Measurements from ENCODE around the gene KLHL22.

The KLHL22 gene

DNA sequence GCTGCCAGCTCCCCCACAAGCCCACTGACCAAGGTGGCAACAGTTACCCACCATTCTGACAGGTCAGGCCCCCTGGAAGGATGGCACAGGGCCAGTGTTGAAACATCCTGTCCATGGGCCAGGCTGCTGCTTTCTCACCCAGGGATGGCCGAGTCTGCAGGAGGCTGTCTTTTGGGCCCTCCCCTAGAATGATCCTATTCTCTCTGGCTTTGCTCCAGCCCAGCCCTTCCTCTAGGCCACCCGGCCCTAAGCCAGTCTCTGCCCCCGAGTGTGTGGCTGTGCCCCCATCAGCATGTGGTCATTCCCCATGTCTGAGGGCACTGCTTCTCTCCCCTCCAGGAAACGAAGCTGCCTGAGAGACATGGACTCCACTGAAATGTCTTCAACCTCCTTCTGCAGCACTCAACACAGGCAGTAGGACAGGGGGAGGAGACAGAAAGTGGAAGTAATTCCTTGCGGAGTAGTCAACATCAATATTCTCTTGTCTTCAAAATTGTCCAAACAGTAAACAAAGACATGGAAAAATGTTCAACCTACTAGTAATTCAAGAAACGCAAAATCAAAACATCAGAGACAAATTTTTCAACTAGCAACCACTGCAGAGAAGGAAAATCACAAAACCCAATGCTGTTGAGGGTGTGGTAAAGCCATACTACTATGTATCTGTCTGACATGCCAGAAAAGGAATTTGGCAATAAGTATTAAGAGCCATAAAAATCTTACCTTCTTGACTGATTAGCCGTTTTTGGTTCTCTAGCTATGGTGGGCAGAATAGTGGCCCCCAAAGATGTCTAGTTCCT is 52.9 kb downstream of the KLHL22 start:
- DNase-seq: no peak

GRCh38 chr22:20441631-20442484 is 53.7 kb downstream of the KLHL22 start:
- DNase-seq: no peak

DNA sequence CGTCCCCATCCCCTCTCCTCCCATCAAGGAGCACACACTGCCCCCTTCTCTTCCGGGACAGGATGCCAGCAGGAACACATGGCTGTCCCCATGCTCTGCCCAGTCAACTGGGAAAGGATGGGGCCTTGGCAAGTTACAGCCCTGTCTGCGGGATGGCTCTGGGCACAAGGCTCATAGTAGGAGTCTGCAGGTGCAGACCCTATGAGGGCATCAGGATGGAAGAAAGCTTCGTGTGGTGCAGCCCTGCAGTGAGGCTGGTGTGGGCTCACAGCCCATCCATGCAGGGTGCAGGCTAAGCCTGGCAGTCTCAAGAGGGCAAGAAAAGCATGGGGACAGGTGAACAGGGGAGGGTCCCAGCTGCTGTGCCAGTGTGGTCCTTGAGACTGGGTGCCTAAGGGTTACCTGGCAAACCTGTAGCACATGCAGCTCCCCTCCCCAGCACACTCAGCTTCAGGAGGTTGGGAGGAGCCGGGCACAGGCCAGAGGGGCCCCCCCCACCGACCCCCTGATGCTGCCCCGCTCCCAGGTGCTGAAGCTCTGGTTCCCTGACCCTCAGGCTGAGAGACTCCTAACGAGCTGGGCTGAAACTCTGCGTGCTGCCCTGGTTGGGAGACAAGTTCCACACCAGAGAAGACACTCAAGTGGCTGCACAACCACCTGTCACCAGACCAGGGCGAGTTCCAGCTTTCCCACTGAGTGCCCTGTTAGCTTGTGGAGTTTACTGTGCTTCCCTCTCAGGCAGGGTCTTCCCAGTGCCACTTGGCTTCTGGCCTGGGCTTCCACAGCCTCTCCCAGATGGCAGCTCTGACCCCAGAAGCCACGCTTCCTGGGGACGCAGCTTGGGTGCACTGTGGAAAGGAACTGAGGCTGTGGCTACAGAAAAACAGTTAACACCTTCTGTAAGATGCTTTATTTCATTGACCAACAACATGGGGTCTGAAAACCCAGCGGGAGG is 54.7 kb downstream of the KLHL22 start:
- DNase-seq: no peak

DNA sequence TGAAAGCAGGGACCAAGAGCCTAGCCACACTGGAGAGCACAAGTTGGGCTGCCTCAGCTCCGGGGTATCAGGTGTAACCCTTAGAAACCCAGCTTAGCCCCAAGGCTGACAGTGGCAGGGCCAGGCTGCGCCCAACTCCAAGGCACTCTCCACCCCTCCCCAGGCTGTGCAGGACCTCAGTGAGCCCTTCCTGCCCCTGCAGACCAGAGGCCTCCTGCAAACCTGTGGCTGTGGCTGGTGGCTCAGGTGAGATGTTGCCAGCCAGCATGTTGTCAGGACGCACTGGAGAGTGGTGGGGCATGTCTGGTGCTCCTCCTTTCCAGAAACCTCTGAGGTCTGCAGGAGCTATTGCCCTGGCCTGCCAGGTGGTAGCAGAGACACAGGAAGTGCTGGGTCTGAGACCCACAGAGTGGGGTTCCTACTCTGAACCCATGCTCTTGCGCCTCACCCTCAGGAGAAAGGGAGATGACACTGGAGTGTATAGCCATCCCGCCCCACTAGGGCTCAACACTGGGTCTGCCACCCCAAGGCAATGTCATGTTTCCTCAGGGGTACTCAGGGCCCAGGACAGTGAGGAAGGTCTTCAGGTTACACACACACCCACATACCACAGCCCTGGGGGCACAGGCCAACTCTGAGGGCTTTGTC is 55.5 kb downstream of the KLHL22 start:
- no peak for DNase-seq

GRCh38 chr22:20439556-20439927 is 56.1 kb downstream of the KLHL22 start:
- no peak for DNase-seq

- no peak for DNase-seq
Measured at GRCh38 chr22:20438678-20439492, 56.7 kb downstream of the KLHL22 start.

DNA sequence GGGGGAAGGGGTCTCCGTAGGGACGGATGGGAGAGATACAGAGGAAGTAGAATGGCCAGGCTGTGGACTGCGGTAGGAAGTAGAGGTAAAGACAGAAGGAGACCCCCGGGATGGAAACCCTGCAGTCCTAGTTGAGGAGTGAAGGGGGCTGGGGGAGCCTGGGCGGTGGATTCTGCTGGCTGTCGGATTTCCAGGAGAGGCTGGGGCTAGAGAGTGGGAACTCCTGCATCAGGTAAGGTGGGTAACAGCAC is 57.2 kb downstream of the KLHL22 start:
- no peak for DNase-seq

DNA sequence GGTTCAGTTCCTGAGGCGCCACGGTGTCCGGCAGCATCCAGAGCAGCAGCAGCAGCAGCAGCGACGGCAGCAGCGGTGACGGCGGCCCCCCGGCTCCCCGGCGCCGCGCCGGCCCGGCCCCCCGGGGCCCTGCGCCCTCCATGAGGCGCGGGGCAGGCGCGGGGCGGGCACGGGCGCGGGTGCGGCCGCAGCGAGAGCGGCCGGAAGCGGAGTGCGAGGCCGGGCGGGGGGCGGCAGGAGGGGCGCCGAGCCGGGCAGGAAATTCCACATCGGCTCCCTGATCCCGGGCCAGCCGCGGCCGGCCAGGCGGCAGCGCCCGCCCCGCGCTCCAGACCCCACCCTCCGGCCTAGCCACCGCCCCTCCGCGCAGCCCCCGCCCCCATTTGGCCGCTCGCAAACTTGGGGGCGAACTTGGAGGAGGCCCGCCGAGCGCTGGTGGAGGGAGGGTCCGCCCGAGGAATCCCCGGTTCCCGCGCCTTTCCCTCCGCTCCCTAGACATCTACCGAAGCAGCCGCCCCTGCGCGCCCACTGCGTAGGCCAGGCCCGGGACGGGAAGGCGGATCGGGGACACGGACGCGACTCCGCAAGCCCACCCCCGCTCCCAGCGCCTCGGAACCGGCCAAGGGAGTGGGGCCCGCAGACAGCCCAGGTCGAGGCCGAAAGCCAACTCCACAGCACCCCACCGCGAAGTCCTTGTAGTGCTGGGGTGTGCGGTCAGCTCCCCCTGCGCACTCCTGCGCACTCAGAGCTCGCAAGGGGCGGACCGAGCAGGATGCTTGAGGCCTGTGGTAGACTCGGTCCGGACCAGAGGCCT is 57.8 kb downstream of the KLHL22 start, which contains the start of gene SCARF2:
SCARF2 (minus strand) TSS at position 213 of the 814 bp plus-strand sequence; CDS start at position 142, 71 bp downstream.
- DNase-seq: no peak

- no peak for DNase-seq
Measured at GRCh38 chr22:20436768-20437612, 58.6 kb downstream of the KLHL22 start.

DNA sequence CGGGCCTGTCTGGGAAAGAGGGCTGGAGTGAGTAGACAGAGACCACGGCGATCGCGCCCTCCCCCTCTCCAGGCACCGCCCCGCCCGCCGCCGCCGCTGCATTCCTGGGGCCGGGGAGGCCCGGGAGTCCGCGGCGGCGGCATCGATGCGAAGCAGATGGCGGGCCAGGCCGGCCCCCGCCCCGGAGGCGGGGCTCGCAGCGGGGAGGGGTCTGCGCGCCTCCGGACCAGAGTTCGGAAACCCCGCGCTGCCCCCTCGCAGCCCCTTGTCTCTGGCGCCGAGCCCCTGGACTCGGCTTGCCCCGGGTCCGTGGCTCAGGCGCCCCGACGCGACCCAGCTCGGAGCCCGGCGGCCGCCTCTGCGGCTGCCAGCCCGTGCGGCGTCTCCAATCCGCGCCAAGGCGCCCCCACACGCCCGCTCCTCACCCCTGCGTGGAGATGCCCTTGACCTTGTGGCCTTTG is 59.3 kb downstream of the KLHL22 start:
- no peak for DNase-seq

DNA sequence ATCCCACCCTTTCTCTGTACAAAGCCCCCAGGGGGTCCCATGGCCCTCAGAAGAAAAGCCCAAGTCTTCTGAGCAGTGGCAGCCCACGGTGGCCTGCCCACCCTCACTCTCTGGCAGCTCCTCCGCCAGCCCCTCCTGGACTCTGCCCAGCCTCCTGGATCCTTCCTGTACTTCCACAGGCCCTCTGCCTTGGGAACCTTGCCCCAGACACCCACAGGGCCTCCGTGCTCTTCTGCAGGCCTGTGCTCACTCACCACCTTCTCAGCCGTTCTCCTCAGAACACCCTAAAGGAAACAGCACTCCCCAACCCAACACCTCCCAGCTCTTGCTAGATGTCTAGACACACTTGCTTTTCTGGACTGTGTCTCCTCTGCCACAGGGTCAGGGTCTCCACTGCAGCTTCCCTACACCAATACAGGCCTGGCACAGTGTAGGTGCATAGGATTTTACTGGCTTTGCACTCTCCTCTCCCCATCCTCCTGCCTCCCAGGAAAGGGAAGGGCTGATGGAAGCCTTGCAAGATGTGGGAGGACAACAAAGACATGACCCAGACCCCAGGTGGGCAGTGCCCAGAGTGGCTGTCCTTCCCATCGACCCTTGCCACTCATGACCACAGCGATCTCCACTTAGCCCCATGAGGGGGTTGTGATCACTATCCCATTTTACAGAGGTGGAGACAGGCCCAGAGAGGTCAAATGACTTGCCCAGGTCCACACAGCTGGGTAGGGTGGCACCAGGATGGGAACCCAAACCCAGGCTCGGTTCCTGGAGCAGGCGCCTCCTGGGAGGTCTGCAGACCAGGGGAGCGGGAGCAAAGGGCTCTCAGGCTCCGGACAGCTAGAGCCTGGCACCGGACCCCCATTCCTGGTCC is 59.9 kb downstream of the KLHL22 start:
- DNase-seq: no peak

GRCh38 chr22:20434773-20435172 is 60.8 kb downstream of the KLHL22 start:
- no peak for DNase-seq

DNA sequence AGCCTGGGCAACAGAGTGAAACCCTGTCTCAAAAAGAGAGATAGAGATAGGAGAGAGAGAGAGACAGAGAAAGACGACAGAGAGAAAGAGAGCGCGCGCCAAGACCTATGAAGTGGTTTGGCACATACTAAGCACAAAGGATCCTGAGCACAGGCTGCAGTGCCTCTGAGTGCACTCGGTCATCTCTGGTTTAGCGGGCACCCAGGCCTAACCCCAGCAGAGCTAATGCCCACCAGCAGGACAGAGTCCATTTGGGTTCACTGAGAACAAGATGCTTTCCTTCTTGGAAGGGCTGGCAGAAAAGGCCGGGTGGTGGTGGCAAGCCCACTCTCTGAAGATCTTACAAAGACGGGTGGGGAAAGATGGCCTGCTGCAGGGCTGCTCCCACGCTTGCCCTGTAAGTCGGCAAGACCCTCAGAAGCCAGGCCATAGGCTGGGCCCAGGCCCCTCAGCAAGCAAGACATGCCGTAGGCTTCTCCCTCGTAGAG is 61.3 kb downstream of the KLHL22 start:
- DNase-seq: no peak

DNA sequence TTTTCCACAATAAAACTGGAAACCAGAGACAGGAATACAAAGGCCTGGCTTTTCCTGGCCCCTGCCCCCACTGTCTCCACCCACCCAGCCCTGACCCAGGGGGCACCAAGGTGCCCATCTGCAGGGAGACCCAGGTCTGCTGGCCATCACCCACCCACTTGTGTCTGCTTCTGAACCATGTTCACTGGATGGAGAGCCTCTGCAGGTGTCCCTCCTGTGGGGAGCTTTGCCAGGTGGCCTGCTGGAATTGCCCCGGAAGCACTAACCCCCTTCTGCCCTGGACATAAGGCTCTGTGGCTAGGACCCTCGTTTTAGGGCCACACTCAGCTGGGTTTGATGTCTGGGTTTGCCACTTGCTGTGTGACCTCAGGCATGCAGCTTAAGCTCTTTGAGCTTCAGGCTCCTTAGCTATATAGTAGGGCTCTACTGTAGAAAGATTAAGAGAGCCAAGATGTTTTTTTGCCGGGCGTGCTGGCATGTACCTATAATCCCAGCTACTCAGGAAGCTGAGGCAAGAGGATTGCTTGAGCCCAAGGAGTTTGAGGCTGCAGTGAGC is 61.8 kb downstream of the KLHL22 start:
- DNase-seq: no peak

- no peak for DNase-seq
Measured at GRCh38 chr22:20433191-20433590, 62.4 kb downstream of the KLHL22 start.

DNA sequence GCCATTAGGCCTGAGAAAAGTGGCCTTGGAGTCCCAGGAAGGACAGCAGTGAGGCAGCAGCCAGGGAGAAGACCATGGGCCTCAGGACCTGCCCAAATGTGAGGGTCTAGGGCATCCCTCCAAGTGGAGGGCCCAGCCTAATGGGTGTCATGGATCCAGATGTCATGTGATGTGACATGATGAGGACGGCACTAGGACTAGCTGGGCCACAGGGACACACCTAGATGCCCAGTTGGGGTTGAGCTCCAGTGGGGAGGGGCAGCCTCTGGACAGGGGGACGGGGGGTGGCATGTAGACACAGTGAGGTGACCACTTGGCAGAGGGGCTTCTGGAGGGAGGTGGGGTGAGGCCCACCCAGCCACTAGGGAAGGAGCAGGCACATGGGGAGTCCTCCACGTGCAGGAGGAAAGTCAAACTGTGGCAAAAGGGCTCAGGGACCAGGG is 63.3 kb downstream of the KLHL22 start:
- DNase-seq: no peak

- no peak for DNase-seq
Measured at GRCh38 chr22:20431511-20432192, 63.9 kb downstream of the KLHL22 start.

Measured in NCI-H1092 treated with DMSO at 0.1 percent for 48 hours (cell line).